MM.1S (cell line): ENCODE results near the gene THAP7.
"Not testable (repeated sequence)": the region's sequence is repeated elsewhere in the genome, so short reads cannot be mapped to it uniquely, and the experiment has no call there.

ENCODE experiments used
- DNase-seq: peaks from one replicate; pipeline ENCODE4 v3.0.0-alpha.2; 2015
- H2AFZ ChIP-seq: fragments of 300-600 bp; sonication (generic); 2 replicates; pipeline ENCODE4 v1.6.0; 2016; ENCODE audit warnings: antibody characterized with exemption, low read length
- H3F3A ChIP-seq: fragments of 300-600 bp; sonication (generic); 2 replicates; pipeline ENCODE4 v1.6.1; 2016; ENCODE audit warnings: mild to moderate bottlenecking, antibody characterized with exemption, low read length, moderate library complexity, mixed read lengths; ENCODE audit not compliant: insufficient read depth
- H3K27ac ChIP-seq: fragments of 300-600 bp; sonication (generic); 2 replicates; pipeline ENCODE4 v1.5.1; 2016; ENCODE audit warnings: mild to moderate bottlenecking, low read length
- H3K27me3 ChIP-seq: fragments of 300-600 bp; sonication (generic); replicated peaks from 2 replicates; pipeline ENCODE4 v1.6.0; 2016; ENCODE audit warnings: low read length; ENCODE audit not compliant: insufficient read depth
- H3K36me3 ChIP-seq: fragments of 300-600 bp; sonication (generic); replicated peaks from 2 replicates; pipeline ENCODE4 v1.6.1; 2016; ENCODE audit warnings: mild to moderate bottlenecking, low read length, mixed read lengths; ENCODE audit not compliant: insufficient read depth
- H3K4me1 ChIP-seq: fragments of 300-600 bp; sonication (generic); 2 replicates; pipeline ENCODE4 v1.6.1; 2016; ENCODE audit warnings: low read length, mixed read lengths
- H3K4me2 ChIP-seq: fragments of 300-600 bp; sonication (generic); 2 replicates; pipeline ENCODE4 v1.6.0; 2016; ENCODE audit warnings: low read depth, low read length
- H3K4me3 ChIP-seq: fragments of 300-600 bp; sonication (generic); 2 replicates; pipeline ENCODE4 v1.5.1; 2016; ENCODE audit warnings: low read length, mixed read lengths
- H3K79me2 ChIP-seq: fragments of 300-600 bp; sonication (generic); 2 replicates; pipeline ENCODE4 v1.6.1; 2016; ENCODE audit warnings: mixed run types, low read length, mixed read lengths
- H3K9ac ChIP-seq: fragments of 300-600 bp; sonication (generic); 2 replicates; pipeline ENCODE4 v1.6.1; 2016; ENCODE audit warnings: low read length, mixed read lengths
- H3K9me2 ChIP-seq: fragments of 300-600 bp; sonication (generic); replicated peaks from 2 replicates; pipeline ENCODE4 v1.6.1; 2016; ENCODE audit warnings: mild to moderate bottlenecking, low read length, mixed read lengths; ENCODE audit not compliant: insufficient read depth
- H3K9me3 ChIP-seq: fragments of 300-600 bp; sonication (generic); replicated peaks from 2 replicates; pipeline ENCODE4 v1.6.1; 2016; ENCODE audit warnings: mild to moderate bottlenecking, low read length, mixed read lengths; ENCODE audit not compliant: insufficient read depth
- H4K20me1 ChIP-seq: fragments of 300-600 bp; sonication (generic); 2 replicates; pipeline ENCODE4 v1.6.1; 2016; ENCODE audit warnings: mild to moderate bottlenecking, low read length, moderate library complexity, mixed read lengths; ENCODE audit not compliant: insufficient read depth
- EZH2 ChIP-seq: fragments of 300-600 bp; sonication (generic); optimal IDR thresholded peaks from 2 replicates; pipeline ENCODE3; 2017; ENCODE audit warnings: low read depth, mild to moderate bottlenecking, antibody characterized with exemption, low read length, mixed read lengths
- EZH2phosphoT487 ChIP-seq: fragments of 300-600 bp; sonication (generic); IDR thresholded peaks from 2 replicates; pipeline ENCODE4 v1.6.1; 2018; ENCODE audit warnings: antibody characterized with exemption, low read length
- TF ChIP-seq, protein P1 (sequence below): fragments of 300-600 bp; sonication (generic); IDR thresholded peaks from 2 replicates; pipeline ENCODE4 v1.5.1; 2016; ENCODE audit warnings: antibody characterized with exemption, low read length, mixed read lengths

The THAP7 gene

DNA sequence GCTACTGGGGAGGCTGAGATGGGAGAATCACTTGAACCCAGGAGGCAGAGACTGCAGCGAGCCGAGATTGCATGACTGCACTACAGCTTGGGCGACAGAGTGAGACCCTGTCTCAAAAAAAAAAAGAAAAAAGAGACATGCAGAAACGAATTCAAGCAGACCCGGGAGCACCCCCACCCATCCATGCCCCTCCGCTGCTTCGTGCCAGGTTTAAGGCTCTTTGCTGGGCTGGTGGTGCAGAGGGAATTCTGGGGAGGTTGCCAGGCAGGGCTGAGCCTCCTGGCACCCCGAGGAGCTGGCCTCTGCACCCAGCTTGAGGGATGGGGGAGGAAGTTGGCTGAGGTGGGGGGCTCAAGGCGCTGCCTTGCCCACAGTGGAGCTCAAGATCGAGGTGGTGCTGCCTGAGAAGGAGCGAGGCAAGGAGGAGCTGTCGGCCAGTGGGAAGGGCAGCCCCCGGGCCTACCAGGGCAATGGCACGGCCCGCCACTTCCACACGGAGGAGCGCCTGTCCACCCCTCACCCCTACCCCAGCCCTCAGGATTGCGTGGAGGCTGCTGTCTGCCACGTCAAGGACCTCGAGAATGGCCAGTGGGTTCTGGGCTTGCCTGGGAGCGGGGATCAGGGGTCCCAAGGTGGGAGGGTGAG is 28.9 kb downstream of the THAP7 start:
- Histone ChIP-seq H3K9ac (no peak overlapping the region), H4K20me1 (no peaks in the 10 kb centered on the region), H3K36me3 (no peaks in the 10 kb centered on the region), H3K4me2 (no peak overlapping the region), H3F3A (no peaks in the 10 kb centered on the region), H3K4me1 (no peaks in the 10 kb centered on the region), H3K27ac (no peak overlapping the region), H3K79me2 (no peaks in the 10 kb centered on the region), H3K9me2 (no peaks in the 10 kb centered on the region), H3K4me3 (no peak overlapping the region), H3K9me3 (no peaks in the 10 kb centered on the region), H2AFZ (no peak overlapping the region), H3K27me3 (peaks cover 49% of the 10 kb centered on the region)
- TF ChIP-seq EZH2phosphoT487 (no peak), EZH2 (no peak)
- TF ChIP-seq, protein P1, sequence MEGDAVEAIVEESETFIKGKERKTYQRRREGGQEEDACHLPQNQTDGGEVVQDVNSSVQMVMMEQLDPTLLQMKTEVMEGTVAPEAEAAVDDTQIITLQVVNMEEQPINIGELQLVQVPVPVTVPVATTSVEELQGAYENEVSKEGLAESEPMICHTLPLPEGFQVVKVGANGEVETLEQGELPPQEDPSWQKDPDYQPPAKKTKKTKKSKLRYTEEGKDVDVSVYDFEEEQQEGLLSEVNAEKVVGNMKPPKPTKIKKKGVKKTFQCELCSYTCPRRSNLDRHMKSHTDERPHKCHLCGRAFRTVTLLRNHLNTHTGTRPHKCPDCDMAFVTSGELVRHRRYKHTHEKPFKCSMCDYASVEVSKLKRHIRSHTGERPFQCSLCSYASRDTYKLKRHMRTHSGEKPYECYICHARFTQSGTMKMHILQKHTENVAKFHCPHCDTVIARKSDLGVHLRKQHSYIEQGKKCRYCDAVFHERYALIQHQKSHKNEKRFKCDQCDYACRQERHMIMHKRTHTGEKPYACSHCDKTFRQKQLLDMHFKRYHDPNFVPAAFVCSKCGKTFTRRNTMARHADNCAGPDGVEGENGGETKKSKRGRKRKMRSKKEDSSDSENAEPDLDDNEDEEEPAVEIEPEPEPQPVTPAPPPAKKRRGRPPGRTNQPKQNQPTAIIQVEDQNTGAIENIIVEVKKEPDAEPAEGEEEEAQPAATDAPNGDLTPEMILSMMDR, result no peak
- DNase-seq, result no peak

DNA sequence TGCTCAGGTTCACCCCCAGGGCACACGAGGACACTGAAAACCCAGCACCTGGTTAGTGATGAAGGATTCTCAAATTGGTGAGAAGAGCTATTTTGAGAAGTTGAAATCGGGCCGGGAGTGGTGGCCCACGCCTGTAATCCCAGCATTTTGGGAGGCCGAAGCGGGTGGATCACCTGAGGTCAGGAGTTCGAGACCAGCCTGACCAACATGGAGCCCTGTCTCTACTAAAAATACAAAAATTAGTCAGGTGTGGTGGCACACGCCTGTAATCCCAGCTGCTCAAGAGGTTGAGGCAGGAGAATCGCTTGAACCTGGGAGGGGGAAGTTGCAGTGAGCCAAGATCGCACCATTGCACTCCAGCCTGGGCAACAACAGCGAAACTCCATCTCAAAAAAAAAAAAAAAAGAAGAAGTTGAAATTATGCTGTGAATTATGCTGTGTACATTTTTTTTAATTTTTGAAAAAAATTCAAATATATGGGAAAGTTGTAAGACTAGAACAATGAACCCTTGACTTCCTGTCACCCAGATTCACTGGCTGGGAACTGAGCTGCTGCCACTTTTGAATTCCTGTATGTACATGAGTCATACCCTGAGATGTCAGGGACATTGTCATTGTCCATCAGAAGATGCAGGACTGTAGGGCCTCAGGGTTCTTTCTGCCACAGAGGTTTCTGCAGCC is 29.8 kb downstream of the THAP7 start:
- H3K27me3 ChIP-seq, result peaks cover 41% of the 10 kb centered on the region
- H3K79me2 ChIP-seq, H3K9ac ChIP-seq, H2AFZ ChIP-seq, H3F3A ChIP-seq, H3K36me3 ChIP-seq, H3K9me2 ChIP-seq, H3K9me3 ChIP-seq, H4K20me1 ChIP-seq, H3K4me2 ChIP-seq, H3K4me1 ChIP-seq, H3K4me3 ChIP-seq, H3K27ac ChIP-seq, DNase-seq: not testable (repeated sequence)

DNA sequence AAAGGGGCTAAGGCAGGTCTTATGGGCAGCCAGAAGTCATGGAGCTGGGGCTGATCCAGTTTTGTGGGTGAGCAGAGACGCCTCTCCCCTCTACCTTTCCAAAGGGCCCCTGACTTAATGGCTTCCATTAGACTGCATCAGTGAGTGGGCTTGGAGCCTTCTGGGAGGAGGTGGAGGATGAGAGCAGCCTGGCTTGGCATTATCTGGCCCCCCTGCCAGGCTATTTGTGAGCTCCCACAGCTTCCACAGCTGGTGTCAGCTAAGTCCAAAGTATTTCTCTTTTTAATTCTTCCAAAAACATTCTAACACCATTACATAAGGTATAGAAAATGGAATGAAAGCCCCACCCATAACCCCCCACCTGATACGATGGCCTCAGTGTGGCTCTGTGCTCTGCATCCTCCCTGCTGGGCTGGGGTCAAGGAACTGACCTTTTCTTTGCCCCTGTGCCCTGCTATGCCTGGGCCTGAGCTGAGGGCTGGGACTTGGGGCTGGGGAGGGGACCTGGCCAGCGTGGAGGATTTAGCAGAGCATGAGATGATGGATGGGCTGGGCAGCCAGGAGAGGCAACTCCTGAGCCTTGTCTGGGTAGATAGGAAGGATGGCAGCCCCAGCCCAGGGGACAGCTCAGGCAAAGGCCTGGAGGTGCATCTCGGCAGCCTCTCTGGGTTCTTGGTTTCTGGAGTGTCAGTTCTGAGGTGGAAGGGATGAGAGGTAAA is 30.8 kb downstream of the THAP7 start:
- H3K9me2 ChIP-seq, result no peaks in the 10 kb centered on the region
- no peak for TF ChIP-seq EZH2phosphoT487
- TF ChIP-seq, protein P1, result no peak
- no peak for TF ChIP-seq EZH2
- no peaks in the 10 kb centered on the region for H4K20me1 ChIP-seq
- no peak overlapping the region for H2AFZ ChIP-seq
- H3K9me3 ChIP-seq, result no peaks in the 10 kb centered on the region
- H3K4me1 ChIP-seq, result peaks cover under 1% of the 10 kb centered on the region
- no peak for DNase-seq
- H3K27ac ChIP-seq, result no peak overlapping the region
- H3K79me2 ChIP-seq, result no peaks in the 10 kb centered on the region
- H3K4me3 ChIP-seq, result no peak overlapping the region
- peaks cover 38% of the 10 kb centered on the region for H3K27me3 ChIP-seq
- H3K36me3 ChIP-seq, result no peaks in the 10 kb centered on the region
- H3K9ac ChIP-seq, result no peak overlapping the region
- no peak overlapping the region for H3K4me2 ChIP-seq
- H3F3A ChIP-seq, result no peaks in the 10 kb centered on the region
